GM12891 (cell line): ENCODE results near the gene HOTAIR. TPM values are rescaled to one million over a fixed set of nuclear protein-coding genes. Genes with fewer than 3 reads are reported as not detected.

ENCODE experiments used
- DNase-seq: peaks from one replicate; pipeline ENCODE4 v3.0.0; 2011; ENCODE audit warnings: low spot score; ENCODE audit not compliant: insufficient read length
- FAIRE-seq: peaks from 2 replicates; lab custom pipeline; 2011; peaks lifted over from hg19 to GRCh38; lab: Jason Lieb, UNC
- PAX5 ChIP-seq: IDR thresholded peaks from 2 replicates; pipeline ENCODE4 v1.6.1; 2011; ENCODE audit warnings: low read length, moderate library complexity, mild to moderate bottlenecking; ENCODE audit not compliant: insufficient read depth, severe bottlenecking
- POLR2A ChIP-seq: IDR thresholded peaks from 2 replicates; pipeline ENCODE4 v1.6.1; 2011; ENCODE audit warnings: low read depth, low read length, control low read depth
- POLR2AphosphoS5 ChIP-seq: IDR thresholded peaks from 2 replicates; pipeline ENCODE4 v1.6.1; 2011; ENCODE audit warnings: low read depth, low read length, control low read depth
- POU2F2 ChIP-seq: IDR thresholded peaks from 2 replicates; pipeline ENCODE4 v1.6.1; 2011; ENCODE audit warnings: low read depth, mild to moderate bottlenecking, control low read depth, low read length, moderate library complexity
- SPI1 ChIP-seq: IDR thresholded peaks from 2 replicates; pipeline ENCODE4 v1.6.1; 2011; ENCODE audit warnings: low read depth, low read length, control low read depth
- TAF1 ChIP-seq: IDR thresholded peaks from 2 replicates; pipeline ENCODE4 v1.6.1; 2011; ENCODE audit warnings: low read depth, low read length, control low read depth
- polyA plus RNA-seq: library from polyadenylated mRNA; unstranded; fragments of >200 nt; gene quantifications from one replicate; pipeline ENCODE4 v1.2.1, GENCODE V29; 2012; ENCODE audit warnings: low read depth, missing spikeins, inconsistent platforms; ENCODE audit not compliant: missing spikeins

HOTAIR gene
- not detected for polyA plus RNA-seq

GRCh38 chr12:53974084-53975063 lies at the start of gene HOTAIR:
Gene HOTAIR, minus strand, starts transcription at chr12:53974954.
- TF ChIP-seq PAX5 (no peak), POLR2AphosphoS5 (no peak), POU2F2 (no peak), SPI1 (no peak), POLR2A (no peak), TAF1 (no peak)
- no peak for FAIRE-seq
- peak; percentile 64 for DNase-seq

- DNase-seq: no peak
- FAIRE-seq: no peak
Observed at GRCh38 chr12:54024127-54024526, 49.4 kb upstream of the HOTAIR start.

GRCh38 chr12:54022960-54023884 lies 48.5 kb upstream of the HOTAIR start:
- TF ChIP-seq POLR2A (no peak), PAX5 (no peak), POLR2AphosphoS5 (no peak), SPI1 (no peak), POU2F2 (no peak), TAF1 (no peak)
- FAIRE-seq (no peak), DNase-seq (no peak)

More at GRCh38 chr12:54024127-54024526, 49.4 kb upstream of the HOTAIR start:
- TF ChIP-seq PAX5 (no peak), POU2F2 (no peak), TAF1 (no peak), POLR2A (no peak), SPI1 (no peak), POLR2AphosphoS5 (no peak)

GRCh38 chr12:54021432-54022013 lies 46.8 kb upstream of the HOTAIR start:
- FAIRE-seq (no peak), DNase-seq (no peak)
- TF ChIP-seq SPI1 (no peak), TAF1 (no peak)

- FAIRE-seq (no peak), DNase-seq (no peak)
- TF ChIP-seq SPI1 (no peak), POLR2A (no peak), PAX5 (no peak), TAF1 (no peak), POU2F2 (no peak), POLR2AphosphoS5 (no peak)
Observed at GRCh38 chr12:54020591-54021405, 46.0 kb upstream of the HOTAIR start.

- FAIRE-seq (no peak), DNase-seq (no peak)
- no peak for TF ChIP-seq TAF1
- TF ChIP-seq POU2F2: no peak
- no peak for TF ChIP-seq SPI1
Observed at GRCh38 chr12:54019924-54020590, 45.3 kb upstream of the HOTAIR start.

- DNase-seq: no peak
- no peak for TF ChIP-seq POU2F2
- no peak for TF ChIP-seq SPI1
- no peak for TF ChIP-seq POLR2A
- no peak for TF ChIP-seq PAX5
- TF ChIP-seq TAF1: no peak
- TF ChIP-seq POLR2AphosphoS5: no peak
- FAIRE-seq: no peak
Observed at GRCh38 chr12:54019091-54019811, 44.5 kb upstream of the HOTAIR start.
